Posterior vena cava (tissue), 2 donors: ENCODE measurements around the gene ZXDC. TPM values are rescaled to one million over a fixed set of nuclear protein-coding genes. Genes with fewer than 3 reads are reported as not detected.

Source experiments
- DNase-seq: peaks from one replicate; pipeline ENCODE4 v3.0.0-alpha.2; 2020; ENCODE audit warnings: low spot score
- intact Hi-C, 2 donors: fragments of 100-400 bp; cut with DNase I; formaldehyde crosslinking; loops; one replicate each; pipeline versions ENCODE4 v1.14.1 to v1.14.2; 2022 to 2023
- long read RNA-seq, 2 donors: library from polyadenylated mRNA; unstranded; transcript quantifications; one replicate each; pipeline ENCODE4 v2.0.0, GENCODE V29; 2020 to 2021
- total RNA-seq, 2 donors: library from RNA; stranded (reverse); fragmentation: NEBNext Ultra II Directional; extraction: Animal tissue kit (Norgen Biotek cat#: 25700); gene quantifications; one replicate each; pipeline ENCODE4 v1.2.1, GENCODE V29; 2021
- donor health status: DM: yes; HTN: yes; CAD: no.
- donor health status: DM: yes; HTN: yes; CAD: no.

The ZXDC gene
- 10 to 100 TPM; 26.8 to 26.9 TPM for total RNA-seq
- long read RNA-seq, donor 1, full-length matches to known transcripts: 9 of 15 reads
- long read RNA-seq, donor 1, partial matches to known transcripts: 0 of 15 reads
- long read RNA-seq, donor 1, other reads (novel, unspliced or antisense): 6 of 15 reads
- long read RNA-seq, donor 2, full-length matches to known transcripts: 2 of 14 reads
- long read RNA-seq, donor 2, partial matches to known transcripts: 7 of 14 reads
- long read RNA-seq, donor 2, other reads (novel, unspliced or antisense): 5 of 14 reads

- intact Hi-C loops: no loop called here
- DNase-seq: peak; percentile 99
Observed at GRCh38 chr3:126475413-126476114, at the start of gene ZXDC. ZXDC (minus strand) TSS chr3:126475891; CDS start chr3:126475865, 26 bp downstream.

- peak; percentile 56 for DNase-seq
- intact Hi-C loops: loop anchor here in 1 of 2 donors (10.0 kb wide), 1 partner anchor 1010 kb away; no protein-coding TSS in a partner anchor
Observed at GRCh38 chr3:126525091-126525852, 49.6 kb upstream of the ZXDC start.

- DNase-seq: peak; percentile 80
- intact Hi-C loops: loop anchor here in 1 of 2 donors (10.0 kb wide), 1 partner anchor 1010 kb away; no protein-coding TSS in a partner anchor
Observed at GRCh38 chr3:126524429-126524988, 48.8 kb upstream of the ZXDC start.

- intact Hi-C loops: loop anchor here in 1 of 2 donors (10.0 kb wide), 1 partner anchor 1011 kb away; no protein-coding TSS in a partner anchor
- peak; percentile 91 for DNase-seq
Observed at GRCh38 chr3:126523745-126524428, 48.2 kb upstream of the ZXDC start, which contains the start of gene CHST13. CHST13 (plus strand) TSS chr3:126524155; CDS start chr3:126524333, 178 bp downstream.

GRCh38 chr3:126522363-126522788 is 46.7 kb upstream of the ZXDC start:
- DNase-seq: peak; percentile 85
- intact Hi-C loops: loop anchor here in 1 of 2 donors (10.0 kb wide), 1 partner anchor 1012 kb away; no protein-coding TSS in a partner anchor

GRCh38 chr3:126521122-126521891 is 45.6 kb upstream of the ZXDC start:
- intact Hi-C loops: loop anchor here in 1 of 2 donors (10.0 kb wide), 1 partner anchor 1013 kb away; no protein-coding TSS in a partner anchor
- DNase-seq: peak; percentile 72

- DNase-seq: peak; percentile 47
- intact Hi-C loops: loop anchor here in 1 of 2 donors (10.0 kb wide), 1 partner anchor 1015 kb away; no protein-coding TSS in a partner anchor
Observed at GRCh38 chr3:126519506-126520455, 44.1 kb upstream of the ZXDC start.

- intact Hi-C loops: no loop called here
- DNase-seq: peak; percentile 40
Observed at GRCh38 chr3:126518779-126519177, 43.1 kb upstream of the ZXDC start.

- peak; percentile 64 for DNase-seq
- intact Hi-C loops: no loop called here
Observed at GRCh38 chr3:126517986-126518778, 42.5 kb upstream of the ZXDC start.

GRCh38 chr3:126517291-126517951 is 41.7 kb upstream of the ZXDC start, which contains the start of gene UROC1:
UROC1 (minus strand) TSS chr3:126517773; CDS start chr3:126517719, 54 bp downstream.
- intact Hi-C loops: no loop called here
- DNase-seq: peak; percentile 77

- peak; percentile 73 for DNase-seq
- intact Hi-C loops: no loop called here
Observed at GRCh38 chr3:126516936-126517290, 41.2 kb upstream of the ZXDC start.

- intact Hi-C loops: no loop called here
- peak; percentile 41 for DNase-seq
Observed at GRCh38 chr3:126516152-126516935, 40.7 kb upstream of the ZXDC start.

- peak; percentile 58 for DNase-seq
- intact Hi-C loops: no loop called here
Observed at GRCh38 chr3:126515066-126515706, 39.5 kb upstream of the ZXDC start.

GRCh38 chr3:126514161-126514560 is 38.5 kb upstream of the ZXDC start:
- intact Hi-C loops: no loop called here
- DNase-seq: peak; percentile 41
